ENCODE measurements around the gene TMEM128.

GRCh38 chr4:4259484-4260100, 11.6 kb upstream of the TMEM128 start:
- TF ChIP-seq, protein P1, sequence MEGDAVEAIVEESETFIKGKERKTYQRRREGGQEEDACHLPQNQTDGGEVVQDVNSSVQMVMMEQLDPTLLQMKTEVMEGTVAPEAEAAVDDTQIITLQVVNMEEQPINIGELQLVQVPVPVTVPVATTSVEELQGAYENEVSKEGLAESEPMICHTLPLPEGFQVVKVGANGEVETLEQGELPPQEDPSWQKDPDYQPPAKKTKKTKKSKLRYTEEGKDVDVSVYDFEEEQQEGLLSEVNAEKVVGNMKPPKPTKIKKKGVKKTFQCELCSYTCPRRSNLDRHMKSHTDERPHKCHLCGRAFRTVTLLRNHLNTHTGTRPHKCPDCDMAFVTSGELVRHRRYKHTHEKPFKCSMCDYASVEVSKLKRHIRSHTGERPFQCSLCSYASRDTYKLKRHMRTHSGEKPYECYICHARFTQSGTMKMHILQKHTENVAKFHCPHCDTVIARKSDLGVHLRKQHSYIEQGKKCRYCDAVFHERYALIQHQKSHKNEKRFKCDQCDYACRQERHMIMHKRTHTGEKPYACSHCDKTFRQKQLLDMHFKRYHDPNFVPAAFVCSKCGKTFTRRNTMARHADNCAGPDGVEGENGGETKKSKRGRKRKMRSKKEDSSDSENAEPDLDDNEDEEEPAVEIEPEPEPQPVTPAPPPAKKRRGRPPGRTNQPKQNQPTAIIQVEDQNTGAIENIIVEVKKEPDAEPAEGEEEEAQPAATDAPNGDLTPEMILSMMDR (IDR thresholded peaks at IDR 0.05), result no peak
- TF ChIP-seq POLR2A (IDR thresholded peaks at IDR 0.05), result no peak
